Activated CD8-positive, alpha-beta memory T cell treated with anti-CD3 and anti-CD28 coated beads, Interleukin-2, amount 50 U/mL, for 24 hours (primary cell): ENCODE measurements around the gene TOR1A.
"Not testable (repeated sequence)": the region's sequence is repeated elsewhere in the genome, so short reads cannot be mapped to it uniquely, and the experiment has no call there.

Source experiments
- DNase-seq: peaks from one replicate; pipeline ENCODE4 v3.0.0-alpha.2; 2020; ENCODE audit errors: extremely low read depth

Gene TOR1A

GRCh38 chr9:129783516-129784361 lies 40.2 kb downstream of the TOR1A start:
- DNase-seq, result peak; percentile 42

GRCh38 chr9:129781981-129782380 lies 42.0 kb downstream of the TOR1A start:
- DNase-seq, result no peak

GRCh38 chr9:129781131-129781530 lies 42.8 kb downstream of the TOR1A start:
- DNase-seq, result no peak

GRCh38 chr9:129779560-129780190 lies 44.3 kb downstream of the TOR1A start:
- DNase-seq, result no peak

GRCh38 chr9:129778469-129778868 lies 45.5 kb downstream of the TOR1A start:
- no peak for DNase-seq

GRCh38 chr9:129777769-129778130 lies 46.2 kb downstream of the TOR1A start:
- DNase-seq, result no peak

GRCh38 chr9:129776938-129777768 lies 46.8 kb downstream of the TOR1A start:
- DNase-seq, result peak; percentile 26

GRCh38 chr9:129776566-129776937 lies 47.4 kb downstream of the TOR1A start:
- no peak for DNase-seq

GRCh38 chr9:129776096-129776495 lies 47.8 kb downstream of the TOR1A start:
- not testable (repeated sequence) for DNase-seq

- no peak for DNase-seq
Observed at GRCh38 chr9:129775448-129775798, 48.5 kb downstream of the TOR1A start.

GRCh38 chr9:129774791-129775447 lies 49.0 kb downstream of the TOR1A start:
- no peak for DNase-seq

- no peak for DNase-seq
Observed at GRCh38 chr9:129773262-129774048, 50.5 kb downstream of the TOR1A start.

GRCh38 chr9:129770741-129771140 lies 53.2 kb downstream of the TOR1A start:
- no peak for DNase-seq

- no peak for DNase-seq
Observed at GRCh38 chr9:129769669-129770068, 54.3 kb downstream of the TOR1A start.

GRCh38 chr9:129768486-129768885 lies 55.5 kb downstream of the TOR1A start:
- DNase-seq, result no peak

- DNase-seq, result no peak
Observed at GRCh38 chr9:129765764-129766317, 58.1 kb downstream of the TOR1A start.

- no peak for DNase-seq
Observed at GRCh38 chr9:129762985-129763926, 60.7 kb downstream of the TOR1A start.
